MM.1S (cell line): ENCODE measurements around the gene TEX19.

Experiments
- DNase-seq: peaks from one replicate; pipeline ENCODE4 v3.0.0-alpha.2; 2015
- H2AFZ ChIP-seq: fragments of 300-600 bp; sonication (generic); 2 replicates; pipeline ENCODE4 v1.6.0; 2016; ENCODE audit warnings: antibody characterized with exemption, low read length
- H3F3A ChIP-seq: fragments of 300-600 bp; sonication (generic); 2 replicates; pipeline ENCODE4 v1.6.1; 2016; ENCODE audit warnings: mild to moderate bottlenecking, antibody characterized with exemption, low read length, moderate library complexity, mixed read lengths; ENCODE audit not compliant: insufficient read depth
- H3K27ac ChIP-seq: fragments of 300-600 bp; sonication (generic); 2 replicates; pipeline ENCODE4 v1.5.1; 2016; ENCODE audit warnings: mild to moderate bottlenecking, low read length
- H3K27me3 ChIP-seq: fragments of 300-600 bp; sonication (generic); replicated peaks from 2 replicates; pipeline ENCODE4 v1.6.0; 2016; ENCODE audit warnings: low read length; ENCODE audit not compliant: insufficient read depth
- H3K36me3 ChIP-seq: fragments of 300-600 bp; sonication (generic); replicated peaks from 2 replicates; pipeline ENCODE4 v1.6.1; 2016; ENCODE audit warnings: mild to moderate bottlenecking, low read length, mixed read lengths; ENCODE audit not compliant: insufficient read depth
- H3K4me1 ChIP-seq: fragments of 300-600 bp; sonication (generic); 2 replicates; pipeline ENCODE4 v1.6.1; 2016; ENCODE audit warnings: low read length, mixed read lengths
- H3K4me2 ChIP-seq: fragments of 300-600 bp; sonication (generic); 2 replicates; pipeline ENCODE4 v1.6.0; 2016; ENCODE audit warnings: low read depth, low read length
- H3K4me3 ChIP-seq: fragments of 300-600 bp; sonication (generic); 2 replicates; pipeline ENCODE4 v1.5.1; 2016; ENCODE audit warnings: low read length, mixed read lengths
- H3K79me2 ChIP-seq: fragments of 300-600 bp; sonication (generic); 2 replicates; pipeline ENCODE4 v1.6.1; 2016; ENCODE audit warnings: mixed run types, low read length, mixed read lengths
- H3K9ac ChIP-seq: fragments of 300-600 bp; sonication (generic); 2 replicates; pipeline ENCODE4 v1.6.1; 2016; ENCODE audit warnings: low read length, mixed read lengths
- H3K9me2 ChIP-seq: fragments of 300-600 bp; sonication (generic); replicated peaks from 2 replicates; pipeline ENCODE4 v1.6.1; 2016; ENCODE audit warnings: mild to moderate bottlenecking, low read length, mixed read lengths; ENCODE audit not compliant: insufficient read depth
- H3K9me3 ChIP-seq: fragments of 300-600 bp; sonication (generic); replicated peaks from 2 replicates; pipeline ENCODE4 v1.6.1; 2016; ENCODE audit warnings: mild to moderate bottlenecking, low read length, mixed read lengths; ENCODE audit not compliant: insufficient read depth
- H4K20me1 ChIP-seq: fragments of 300-600 bp; sonication (generic); 2 replicates; pipeline ENCODE4 v1.6.1; 2016; ENCODE audit warnings: mild to moderate bottlenecking, low read length, moderate library complexity, mixed read lengths; ENCODE audit not compliant: insufficient read depth
- EZH2 ChIP-seq: fragments of 300-600 bp; sonication (generic); optimal IDR thresholded peaks from 2 replicates; pipeline ENCODE3; 2017; ENCODE audit warnings: low read depth, mild to moderate bottlenecking, antibody characterized with exemption, low read length, mixed read lengths
- EZH2phosphoT487 ChIP-seq: fragments of 300-600 bp; sonication (generic); IDR thresholded peaks from 2 replicates; pipeline ENCODE4 v1.6.1; 2018; ENCODE audit warnings: antibody characterized with exemption, low read length
- TF ChIP-seq, protein P1 (sequence below): fragments of 300-600 bp; sonication (generic); IDR thresholded peaks from 2 replicates; pipeline ENCODE4 v1.5.1; 2016; ENCODE audit warnings: antibody characterized with exemption, low read length, mixed read lengths

Gene TEX19

DNA sequence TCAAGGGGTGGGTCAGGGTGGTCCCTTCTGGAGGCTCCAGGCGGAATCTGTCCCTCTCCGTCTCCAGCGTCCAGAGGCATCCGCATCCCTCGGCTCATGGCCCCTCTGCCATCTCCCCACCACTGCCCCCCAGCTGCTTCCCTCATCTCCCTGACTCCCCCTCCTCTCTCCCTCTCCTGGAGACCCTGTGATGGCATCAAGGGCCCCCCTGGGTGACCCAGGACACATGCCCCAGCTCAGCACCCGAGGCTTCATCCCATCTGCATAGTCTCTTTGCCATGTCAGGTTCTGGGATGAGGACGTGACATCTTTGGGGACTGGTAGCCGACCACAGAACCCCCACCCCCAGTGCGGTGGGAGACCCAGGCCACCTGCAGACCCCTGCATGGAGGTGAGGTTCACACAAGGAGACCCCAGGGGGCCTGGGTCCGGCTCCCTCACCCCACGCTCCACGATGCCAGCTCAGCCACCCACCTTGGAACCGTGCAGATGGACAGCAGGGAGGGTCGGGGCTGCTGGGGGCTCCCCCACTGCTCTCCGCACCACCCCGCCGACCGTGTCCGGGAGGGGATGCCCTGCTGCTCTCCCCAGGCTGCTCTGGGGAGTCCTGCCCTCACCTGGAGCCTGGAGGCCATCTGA, 29.2 kb upstream of the TEX19 start:
- H3K9me2 ChIP-seq: no peaks in the 10 kb centered on the region
- no peaks in the 10 kb centered on the region for H3K79me2 ChIP-seq
- H3K4me1 ChIP-seq: peaks cover 38% of the 10 kb centered on the region
- H3K9ac ChIP-seq: peak overlapping the region; percentile 22; the same call in 1 of the 2 replicates
- H4K20me1 ChIP-seq: no peaks in the 10 kb centered on the region
- no peak overlapping the region for H3K4me3 ChIP-seq
- peak overlapping the region; percentile 27; the same call in 1 of the 2 replicates for H2AFZ ChIP-seq
- no peaks in the 10 kb centered on the region for H3K9me3 ChIP-seq
- H3K27me3 ChIP-seq: no peaks in the 10 kb centered on the region
- H3F3A ChIP-seq: 0 out of 2 replicates have a peak, but pooled peaks cover 5% of the 10 kb centered on the region
- no peak for DNase-seq
- peak overlapping the region; percentile 42; the same call in 1 of the 2 replicates for H3K27ac ChIP-seq
- no peaks in the 10 kb centered on the region for H3K36me3 ChIP-seq
- TF ChIP-seq EZH2 (no peak), EZH2phosphoT487 (no peak)
- TF ChIP-seq, protein P1, sequence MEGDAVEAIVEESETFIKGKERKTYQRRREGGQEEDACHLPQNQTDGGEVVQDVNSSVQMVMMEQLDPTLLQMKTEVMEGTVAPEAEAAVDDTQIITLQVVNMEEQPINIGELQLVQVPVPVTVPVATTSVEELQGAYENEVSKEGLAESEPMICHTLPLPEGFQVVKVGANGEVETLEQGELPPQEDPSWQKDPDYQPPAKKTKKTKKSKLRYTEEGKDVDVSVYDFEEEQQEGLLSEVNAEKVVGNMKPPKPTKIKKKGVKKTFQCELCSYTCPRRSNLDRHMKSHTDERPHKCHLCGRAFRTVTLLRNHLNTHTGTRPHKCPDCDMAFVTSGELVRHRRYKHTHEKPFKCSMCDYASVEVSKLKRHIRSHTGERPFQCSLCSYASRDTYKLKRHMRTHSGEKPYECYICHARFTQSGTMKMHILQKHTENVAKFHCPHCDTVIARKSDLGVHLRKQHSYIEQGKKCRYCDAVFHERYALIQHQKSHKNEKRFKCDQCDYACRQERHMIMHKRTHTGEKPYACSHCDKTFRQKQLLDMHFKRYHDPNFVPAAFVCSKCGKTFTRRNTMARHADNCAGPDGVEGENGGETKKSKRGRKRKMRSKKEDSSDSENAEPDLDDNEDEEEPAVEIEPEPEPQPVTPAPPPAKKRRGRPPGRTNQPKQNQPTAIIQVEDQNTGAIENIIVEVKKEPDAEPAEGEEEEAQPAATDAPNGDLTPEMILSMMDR: no peak
- H3K4me2 ChIP-seq: peak overlapping the region; percentile 72; the same call in 1 of the 2 replicates

DNA sequence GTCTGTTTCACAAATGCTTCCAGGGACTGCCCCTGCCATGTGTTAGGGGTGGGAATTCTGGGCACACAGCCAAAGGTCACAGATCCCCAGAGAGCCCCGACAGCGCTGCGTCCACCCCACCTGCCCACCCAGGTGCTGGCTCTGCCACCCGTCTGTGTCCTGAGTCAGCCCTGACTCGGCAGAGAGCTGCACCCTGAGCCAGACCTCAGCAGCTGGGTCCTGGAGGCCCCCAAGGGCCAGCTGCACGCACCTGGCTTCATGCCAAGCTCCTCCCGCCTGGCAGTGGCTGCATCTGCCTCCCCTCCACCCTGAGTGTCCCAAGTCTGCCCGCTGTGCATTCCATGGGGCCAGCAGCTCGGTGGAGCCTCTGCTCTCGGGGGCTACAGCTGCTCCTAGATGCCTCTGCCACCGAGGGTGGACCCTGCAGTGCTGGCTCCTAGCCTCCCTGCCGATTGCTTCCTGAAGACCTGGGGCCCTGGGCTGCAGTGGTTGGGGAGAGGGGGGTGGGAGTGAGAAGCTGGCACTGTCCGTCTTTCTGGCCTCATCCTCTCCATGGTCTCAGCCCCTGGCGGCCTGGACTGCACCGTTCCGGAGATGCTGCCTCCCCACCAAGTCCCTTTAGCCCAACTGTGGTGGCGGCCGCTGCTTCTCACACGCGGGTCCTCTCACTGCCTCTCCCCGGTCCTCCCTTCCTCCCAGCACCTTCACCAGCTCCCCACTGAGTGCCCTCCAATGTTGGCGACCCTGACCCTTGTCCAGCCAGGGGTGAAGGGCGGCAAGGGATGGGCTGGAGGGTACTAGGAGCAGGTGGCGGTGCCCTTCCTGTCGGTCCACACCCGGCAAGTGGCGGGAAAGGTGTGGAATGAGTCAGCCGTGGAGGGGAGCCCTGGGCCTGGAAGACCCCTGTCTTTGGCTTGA, 28.5 kb upstream of the TEX19 start:
- Histone ChIP-seq H3K4me1 (peaks cover 44% of the 10 kb centered on the region), H3K9me3 (no peaks in the 10 kb centered on the region), H3K36me3 (no peaks in the 10 kb centered on the region), H3K4me3 (no peak overlapping the region), H3K9ac (peak overlapping the region; percentile 22; the same call in 1 of the 2 replicates), H3K9me2 (no peaks in the 10 kb centered on the region), H3K27me3 (no peaks in the 10 kb centered on the region), H3F3A (peaks cover 13% of the 10 kb centered on the region), H3K27ac (peak overlapping the region; percentile 42; the same call in 1 of the 2 replicates), H3K4me2 (peak overlapping the region; percentile 72), H3K79me2 (no peaks in the 10 kb centered on the region), H2AFZ (peak overlapping the region; percentile 27; the same call in 1 of the 2 replicates), H4K20me1 (no peaks in the 10 kb centered on the region)
- TF ChIP-seq, protein P1: no peak
- TF ChIP-seq EZH2phosphoT487 (no peak), EZH2 (no peak)
- DNase-seq: peak; percentile 93

DNA sequence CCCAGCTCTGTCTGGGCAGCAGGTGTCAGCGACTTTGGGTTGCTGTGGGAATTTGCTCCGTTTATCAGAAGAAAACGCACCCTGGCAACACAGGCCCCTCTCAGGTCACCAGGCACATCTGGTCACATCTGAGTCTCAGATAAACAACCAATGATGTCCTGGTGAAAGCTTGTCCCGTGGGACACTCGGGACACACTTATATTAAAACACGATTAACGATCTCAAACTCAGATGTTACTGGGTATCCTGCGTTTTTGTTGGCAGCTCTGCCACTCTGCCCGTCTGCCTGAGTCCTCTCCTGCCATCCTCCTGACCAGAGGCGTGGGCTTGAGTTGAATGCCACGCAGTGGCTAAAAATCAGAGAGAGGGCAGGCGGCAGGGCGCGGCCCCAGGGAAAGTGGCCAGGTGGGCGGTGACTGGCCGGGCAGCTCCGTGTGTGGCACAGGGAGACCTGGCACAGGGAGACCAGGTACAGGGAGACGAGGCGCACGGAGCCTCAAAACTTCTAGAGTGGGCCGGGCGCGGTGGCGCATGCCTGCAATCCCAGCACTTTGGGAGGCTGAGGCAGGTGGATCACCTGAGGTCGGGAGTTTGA, 27.6 kb upstream of the TEX19 start:
- peaks cover 44% of the 10 kb centered on the region for H3K4me1 ChIP-seq
- no peaks in the 10 kb centered on the region for H3K9me3 ChIP-seq
- H3K9ac ChIP-seq: no peak overlapping the region
- H2AFZ ChIP-seq: no peak overlapping the region
- H3K9me2 ChIP-seq: no peaks in the 10 kb centered on the region
- DNase-seq: no peak
- no peaks in the 10 kb centered on the region for H3K36me3 ChIP-seq
- TF ChIP-seq EZH2phosphoT487: no peak
- TF ChIP-seq, protein P1: no peak
- no peak for TF ChIP-seq EZH2
- H3F3A ChIP-seq: peaks cover 19% of the 10 kb centered on the region
- no peaks in the 10 kb centered on the region for H4K20me1 ChIP-seq
- H3K4me2 ChIP-seq: no peak overlapping the region
- H3K4me3 ChIP-seq: no peak overlapping the region
- no peak overlapping the region for H3K27ac ChIP-seq
- H3K27me3 ChIP-seq: no peaks in the 10 kb centered on the region
- H3K79me2 ChIP-seq: no peaks in the 10 kb centered on the region
